GM06990 (cell line): ENCODE data around the gene CAMK2G.
"Not testable (repeated sequence)": the region's sequence is repeated elsewhere in the genome, so short reads cannot be mapped to it uniquely, and the experiment has no call there.

Experiments used
- DNase-seq: peaks from one replicate; pipeline ENCODE4 v3.0.0-alpha.2; 2011; ENCODE audit not compliant: insufficient read length; ENCODE audit errors: extremely low read depth
- H3K27me3 ChIP-seq: replicated peaks from 2 replicates; pipeline ENCODE4 v1.6.0; 2011; ENCODE audit warnings: low read length; ENCODE audit not compliant: control insufficient read depth, insufficient read depth
- H3K36me3 ChIP-seq: 2 replicates; pipeline ENCODE4 v1.5.1; 2011; ENCODE audit warnings: low read length; ENCODE audit not compliant: control insufficient read depth, insufficient read depth
- H3K4me3 ChIP-seq: replicated peaks from 2 replicates; pipeline ENCODE4 v1.5.1; 2011; ENCODE audit warnings: low read depth, mild to moderate bottlenecking, control low read depth, low read length
- CTCF ChIP-seq: IDR thresholded peaks from 2 replicates; pipeline ENCODE4 v1.5.1; 2011; ENCODE audit warnings: low read length, control low read depth, mild to moderate bottlenecking, inconsistent platforms; ENCODE audit not compliant: insufficient read depth, poor library complexity, severe bottlenecking

CAMK2G gene

DNA sequence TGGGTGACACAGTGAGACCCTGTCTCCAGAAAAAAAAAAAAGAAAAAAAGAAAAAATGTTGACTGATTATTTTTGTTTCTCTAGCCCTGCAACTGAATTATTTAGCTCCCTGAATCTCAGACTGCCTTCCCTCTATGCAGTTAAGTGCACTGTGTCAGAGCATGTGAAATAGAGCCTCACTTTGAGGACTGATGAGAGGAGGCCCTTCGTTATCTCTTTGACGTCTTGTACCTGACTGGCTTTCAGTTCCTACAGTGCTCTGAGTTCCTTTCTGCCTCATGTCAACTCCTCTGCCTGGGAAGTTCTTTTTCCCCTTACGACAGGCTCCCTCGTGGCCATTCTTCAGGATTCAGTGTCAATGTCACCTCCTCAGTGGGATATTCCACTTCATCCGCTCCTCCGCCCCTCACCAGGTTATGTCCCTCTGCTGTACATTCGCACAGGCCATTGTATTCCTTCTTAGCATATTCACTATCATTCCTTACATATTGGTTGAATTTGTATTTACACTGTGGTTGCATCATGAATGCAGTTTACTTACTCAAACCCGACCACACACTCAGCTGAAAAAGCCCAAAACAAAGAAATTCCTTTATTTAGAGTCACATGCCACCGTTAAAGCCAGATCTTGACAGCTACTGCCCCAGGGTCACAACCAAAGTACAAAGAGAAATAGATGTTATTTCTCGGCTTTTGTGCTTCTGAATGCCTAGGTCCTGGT lies 18.1 kb upstream of the CAMK2G start:
- Histone ChIP-seq H3K36me3 (no peaks in the 10 kb centered on the region), H3K4me3 (no peak overlapping the region), H3K27me3 (no peaks in the 10 kb centered on the region)
- no peak for TF ChIP-seq CTCF
- DNase-seq = no peak

DNA sequence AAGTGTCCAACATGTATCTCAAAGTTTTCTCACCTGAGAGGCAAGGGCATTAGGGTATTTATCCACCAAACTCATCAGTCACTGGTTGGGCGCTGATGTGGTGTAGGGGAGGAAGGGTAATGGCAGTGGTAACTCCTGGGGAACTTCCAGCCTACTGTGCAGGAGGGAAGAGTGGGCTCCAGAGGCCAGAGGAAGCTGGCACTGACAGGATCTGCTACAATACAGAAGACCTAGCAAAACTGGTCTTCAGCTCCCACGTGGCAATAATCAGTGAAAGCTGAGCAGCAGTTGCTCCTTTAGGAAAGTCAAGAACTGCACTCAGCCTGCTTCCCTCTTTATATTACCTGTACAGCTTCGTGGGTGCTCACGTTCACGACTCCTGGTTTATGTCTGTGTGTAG lies 17.2 kb upstream of the CAMK2G start:
- no peaks in the 10 kb centered on the region for H3K36me3 ChIP-seq
- DNase-seq = no peak
- H3K4me3 ChIP-seq = no peak overlapping the region
- no peaks in the 10 kb centered on the region for H3K27me3 ChIP-seq
- TF ChIP-seq CTCF = no peak

DNA sequence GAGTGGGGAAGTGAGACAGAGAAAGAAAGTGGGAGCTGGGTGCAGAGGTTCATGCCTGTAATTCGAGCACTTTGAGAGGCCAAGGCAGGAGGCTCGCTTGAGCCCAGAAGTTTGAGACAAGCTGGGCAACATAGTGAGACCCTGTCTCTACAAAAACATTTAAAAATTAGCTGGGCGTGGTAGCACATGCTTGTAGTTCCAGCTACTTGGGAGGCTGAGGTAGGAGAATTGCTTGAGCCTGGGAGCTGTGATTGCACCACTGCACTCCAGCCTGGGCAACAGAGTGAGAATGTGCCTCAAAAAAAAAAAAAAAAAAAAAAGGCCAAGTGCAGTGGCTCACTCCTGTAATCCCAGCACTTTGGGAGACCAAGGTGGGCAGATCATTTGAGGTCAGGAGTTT lies 16.5 kb upstream of the CAMK2G start:
- not testable (repeated sequence) for H3K27me3 ChIP-seq, H3K4me3 ChIP-seq, DNase-seq, H3K36me3 ChIP-seq

GRCh38 chr10:73890261-73890660 lies 15.9 kb upstream of the CAMK2G start:
- no peaks in the 10 kb centered on the region for H3K27me3 ChIP-seq
- no peak for TF ChIP-seq CTCF
- no peaks in the 10 kb centered on the region for H3K36me3 ChIP-seq
- no peak overlapping the region for H3K4me3 ChIP-seq
- no peak for DNase-seq

GRCh38 chr10:73889416-73889815 lies 15.1 kb upstream of the CAMK2G start:
- not testable (repeated sequence) for DNase-seq

GRCh38 chr10:73889014-73889413 lies 14.7 kb upstream of the CAMK2G start:
- DNase-seq = peak; percentile 61

More at GRCh38 chr10:73889416-73889815, 15.1 kb upstream of the CAMK2G start:
- H3K36me3 ChIP-seq, H3K27me3 ChIP-seq, H3K4me3 ChIP-seq: not testable (repeated sequence)

More at GRCh38 chr10:73889014-73889413, 14.7 kb upstream of the CAMK2G start:
- no peaks in the 10 kb centered on the region for H3K36me3 ChIP-seq
- TF ChIP-seq CTCF = no peak
- no peaks in the 10 kb centered on the region for H3K27me3 ChIP-seq
- H3K4me3 ChIP-seq = no peak overlapping the region
